Ishikawa (cell line): ENCODE data around the gene ELMO3.

ENCODE experiments used
- CEBPB ChIP-seq: IDR thresholded peaks from 2 replicates; pipeline ENCODE4 v1.6.1; 2012
- CREB1 ChIP-seq: IDR thresholded peaks from 2 replicates; pipeline ENCODE4 v1.6.1; 2012; ENCODE audit warnings: low read depth
- EGR1 ChIP-seq: IDR thresholded peaks from 2 replicates; pipeline ENCODE4 v1.6.1; 2012
- EP300 ChIP-seq: IDR thresholded peaks from 2 replicates; pipeline ENCODE4 v1.6.1; 2012; ENCODE audit warnings: borderline replicate concordance
- NFIC ChIP-seq: IDR thresholded peaks from 2 replicates; pipeline ENCODE4 v1.6.1; 2012
- REST ChIP-seq: IDR thresholded peaks from 2 replicates; pipeline ENCODE4 v1.6.1; 2012; ENCODE audit warnings: low read depth, mild to moderate bottlenecking
- TAF1 ChIP-seq: IDR thresholded peaks from 2 replicates; pipeline ENCODE4 v1.6.1; 2012; ENCODE audit warnings: low read depth, mild to moderate bottlenecking
- TCF12 ChIP-seq: IDR thresholded peaks from 2 replicates; pipeline ENCODE4 v1.6.1; 2012; ENCODE audit warnings: low read depth
- USF1 ChIP-seq: IDR thresholded peaks from 2 replicates; pipeline ENCODE4 v1.6.1; 2012

- TF ChIP-seq CREB1 = no peak
- no peak for TF ChIP-seq TCF12
- TF ChIP-seq CEBPB = no peak
- no peak for TF ChIP-seq EP300
- no peak for TF ChIP-seq TAF1
- TF ChIP-seq REST = no peak
- TF ChIP-seq NFIC = no peak
- no peak for TF ChIP-seq USF1
- no peak for TF ChIP-seq EGR1
Measured at GRCh38 chr16:67170949-67171649, 27.8 kb upstream of the ELMO3 start.
